NCI-H510A (cell line): ENCODE results near the gene URB2.
"Not testable (repeated sequence)": the region's sequence is repeated elsewhere in the genome, so short reads cannot be mapped to it uniquely, and the experiment has no call there.

ENCODE experiments used
- DNase-seq: peaks from one replicate; lab custom pipeline; 2025; lab: John Stamatoyannopoulos, UW

URB2 gene

GRCh38 chr1:229614701-229615100, 11.3 kb upstream of the URB2 start:
- no peak for DNase-seq

GRCh38 chr1:229617351-229618100, 8.5 kb upstream of the URB2 start:
- no peak for DNase-seq

GRCh38 chr1:229619002-229619401, 7.0 kb upstream of the URB2 start:
- DNase-seq: no peak

GRCh38 chr1:229619614-229620013, 6.4 kb upstream of the URB2 start:
- DNase-seq: no peak

- no peak for DNase-seq
These were observed 5.2 kb upstream of the URB2 start for GRCh38 chr1:229620876-229621275.

GRCh38 chr1:229621663-229622062, 4.4 kb upstream of the URB2 start:
- DNase-seq: no peak

- not testable (repeated sequence) for DNase-seq
These were observed 3.4 kb upstream of the URB2 start for GRCh38 chr1:229622641-229623120.

GRCh38 chr1:229623225-229623624, 2.8 kb upstream of the URB2 start:
- no peak for DNase-seq

- DNase-seq: no peak
These were observed 2.2 kb upstream of the URB2 start for GRCh38 chr1:229623838-229624237.

- DNase-seq: no peak
These were observed 1.5 kb upstream of the URB2 start for GRCh38 chr1:229624521-229625070.

- peak; percentile 52 for DNase-seq
These were observed 754 bp upstream of the URB2 start for GRCh38 chr1:229625071-229625914.

- no peak for DNase-seq
These were observed 956 bp downstream of the URB2 start for GRCh38 chr1:229627003-229627402.

- no peak for DNase-seq
These were observed 3.2 kb downstream of the URB2 start for GRCh38 chr1:229629261-229629660.

- no peak for DNase-seq
These were observed 5.1 kb downstream of the URB2 start for GRCh38 chr1:229631148-229631547.

- no peak for DNase-seq
These were observed 5.9 kb downstream of the URB2 start for GRCh38 chr1:229631966-229632365.

- DNase-seq: no peak
These were observed 10.0 kb downstream of the URB2 start for GRCh38 chr1:229636042-229636441.

- no peak for DNase-seq
These were observed 11.7 kb downstream of the URB2 start for GRCh38 chr1:229637746-229638145.

- DNase-seq: no peak
These were observed 14.4 kb downstream of the URB2 start for GRCh38 chr1:229640455-229640854.

- no peak for DNase-seq
These were observed 15.3 kb downstream of the URB2 start for GRCh38 chr1:229641306-229641705.

- DNase-seq: no peak
These were observed 16.3 kb downstream of the URB2 start for GRCh38 chr1:229642376-229642775.

- DNase-seq: no peak
These were observed 16.9 kb downstream of the URB2 start for GRCh38 chr1:229642970-229643369.

GRCh38 chr1:229643996-229644745, 18.1 kb downstream of the URB2 start:
- no peak for DNase-seq
